Measurements from ENCODE around the gene CFAP221. TPM values are rescaled to one million over a fixed set of nuclear protein-coding genes. Genes with fewer than 3 reads are reported as not detected.

Gene CFAP221
- total and polyA plus RNA-seq, 2 experiments from 2014 or later: 0.42 to 0.65 TPM

DNA sequence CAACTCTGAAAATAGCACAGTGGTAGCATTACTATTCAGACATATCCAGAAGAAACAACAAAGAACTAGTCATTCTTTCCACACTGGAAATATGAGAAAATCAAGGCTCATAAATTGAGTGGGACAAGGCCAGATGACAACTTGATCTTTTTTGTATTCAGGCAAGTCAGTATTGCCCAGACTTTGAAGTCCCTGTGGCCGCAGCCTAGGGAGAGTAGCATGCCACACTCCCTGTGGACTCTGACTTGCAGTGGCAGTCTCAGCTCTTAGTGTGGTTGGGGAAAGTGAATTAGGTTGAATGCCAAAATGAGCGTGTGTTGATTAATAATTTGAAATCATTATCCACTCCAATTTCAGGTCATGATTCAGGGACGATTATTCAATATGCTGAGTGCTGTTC, 81.0 kb downstream of the CFAP221 start:
- Histone ChIP-seq H2AFZ (no peak overlapping the region), H3F3A (replicated peaks; ENCODE audit: low read depth) (no peaks in the 10 kb centered on the region), H3K9me2 (ENCODE audit: insufficient read depth) (no peaks in the 10 kb centered on the region), H3K4me1 (ENCODE audit: insufficient read depth) (no peaks in the 10 kb centered on the region), H3K27ac (ENCODE audit: low read depth) (no peak overlapping the region), H3K36me3 (ENCODE audit: insufficient read depth) (no peaks in the 10 kb centered on the region), H4K20me1 (replicated peaks; ENCODE audit: insufficient read depth) (no peaks in the 10 kb centered on the region), H3K4me2 (no peak overlapping the region), H3K79me2 (replicated peaks; ENCODE audit: insufficient read depth) (no peaks in the 10 kb centered on the region), H3K4me3 (no peak overlapping the region), H3K27me3 (ENCODE audit: insufficient read depth) (no peaks in the 10 kb centered on the region)
- ATAC-seq (no peak), DNase-seq (ENCODE audit: low spot score) (no peak)
- no peaks in the 10 kb centered on the region for H3K4me1 Mint-ChIP-seq
- H3K27ac Mint-ChIP-seq: no peak overlapping the region
- no peak overlapping the region for H3K4me3 Mint-ChIP-seq
- peaks cover 3% of the 10 kb centered on the region for H3K27me3 Mint-ChIP-seq (ENCODE audit: insufficient read depth, low read depth, poor library complexity)
- no peaks in the 10 kb centered on the region; the same call in 2 of the 3 replicates for H3K36me3 Mint-ChIP-seq (ENCODE audit: low read depth)
- no peak for TF ChIP-seq EZH2 (IDR thresholded peaks at IDR 0.05; ENCODE audit: low read depth, unreplicated experiment)
- TF ChIP-seq, protein P1, sequence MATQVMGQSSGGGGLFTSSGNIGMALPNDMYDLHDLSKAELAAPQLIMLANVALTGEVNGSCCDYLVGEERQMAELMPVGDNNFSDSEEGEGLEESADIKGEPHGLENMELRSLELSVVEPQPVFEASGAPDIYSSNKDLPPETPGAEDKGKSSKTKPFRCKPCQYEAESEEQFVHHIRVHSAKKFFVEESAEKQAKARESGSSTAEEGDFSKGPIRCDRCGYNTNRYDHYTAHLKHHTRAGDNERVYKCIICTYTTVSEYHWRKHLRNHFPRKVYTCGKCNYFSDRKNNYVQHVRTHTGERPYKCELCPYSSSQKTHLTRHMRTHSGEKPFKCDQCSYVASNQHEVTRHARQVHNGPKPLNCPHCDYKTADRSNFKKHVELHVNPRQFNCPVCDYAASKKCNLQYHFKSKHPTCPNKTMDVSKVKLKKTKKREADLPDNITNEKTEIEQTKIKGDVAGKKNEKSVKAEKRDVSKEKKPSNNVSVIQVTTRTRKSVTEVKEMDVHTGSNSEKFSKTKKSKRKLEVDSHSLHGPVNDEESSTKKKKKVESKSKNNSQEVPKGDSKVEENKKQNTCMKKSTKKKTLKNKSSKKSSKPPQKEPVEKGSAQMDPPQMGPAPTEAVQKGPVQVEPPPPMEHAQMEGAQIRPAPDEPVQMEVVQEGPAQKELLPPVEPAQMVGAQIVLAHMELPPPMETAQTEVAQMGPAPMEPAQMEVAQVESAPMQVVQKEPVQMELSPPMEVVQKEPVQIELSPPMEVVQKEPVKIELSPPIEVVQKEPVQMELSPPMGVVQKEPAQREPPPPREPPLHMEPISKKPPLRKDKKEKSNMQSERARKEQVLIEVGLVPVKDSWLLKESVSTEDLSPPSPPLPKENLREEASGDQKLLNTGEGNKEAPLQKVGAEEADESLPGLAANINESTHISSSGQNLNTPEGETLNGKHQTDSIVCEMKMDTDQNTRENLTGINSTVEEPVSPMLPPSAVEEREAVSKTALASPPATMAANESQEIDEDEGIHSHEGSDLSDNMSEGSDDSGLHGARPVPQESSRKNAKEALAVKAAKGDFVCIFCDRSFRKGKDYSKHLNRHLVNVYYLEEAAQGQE (IDR thresholded peaks at IDR 0.05; ENCODE audit: unreplicated experiment): no peak
- TF ChIP-seq, protein P2, sequence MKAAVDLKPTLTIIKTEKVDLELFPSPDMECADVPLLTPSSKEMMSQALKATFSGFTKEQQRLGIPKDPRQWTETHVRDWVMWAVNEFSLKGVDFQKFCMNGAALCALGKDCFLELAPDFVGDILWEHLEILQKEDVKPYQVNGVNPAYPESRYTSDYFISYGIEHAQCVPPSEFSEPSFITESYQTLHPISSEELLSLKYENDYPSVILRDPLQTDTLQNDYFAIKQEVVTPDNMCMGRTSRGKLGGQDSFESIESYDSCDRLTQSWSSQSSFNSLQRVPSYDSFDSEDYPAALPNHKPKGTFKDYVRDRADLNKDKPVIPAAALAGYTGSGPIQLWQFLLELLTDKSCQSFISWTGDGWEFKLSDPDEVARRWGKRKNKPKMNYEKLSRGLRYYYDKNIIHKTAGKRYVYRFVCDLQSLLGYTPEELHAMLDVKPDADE (IDR thresholded peaks at IDR 0.05): no peak
- TF ChIP-seq ZNF331 (CRISPR knock-in tag; IDR thresholded peaks at IDR 0.05; ENCODE audit: low read depth): no peak
- no peak for TF ChIP-seq ZNF114 (CRISPR knock-in tag; IDR thresholded peaks at IDR 0.05)
- no peak for TF ChIP-seq EZH2phosphoT487 (IDR thresholded peaks at IDR 0.05; ENCODE audit: unreplicated experiment)
- peaks cover 12% of the 10 kb centered on the region; the same call in 1 of the 3 replicates for H3K9me3 Mint-ChIP-seq

DNA sequence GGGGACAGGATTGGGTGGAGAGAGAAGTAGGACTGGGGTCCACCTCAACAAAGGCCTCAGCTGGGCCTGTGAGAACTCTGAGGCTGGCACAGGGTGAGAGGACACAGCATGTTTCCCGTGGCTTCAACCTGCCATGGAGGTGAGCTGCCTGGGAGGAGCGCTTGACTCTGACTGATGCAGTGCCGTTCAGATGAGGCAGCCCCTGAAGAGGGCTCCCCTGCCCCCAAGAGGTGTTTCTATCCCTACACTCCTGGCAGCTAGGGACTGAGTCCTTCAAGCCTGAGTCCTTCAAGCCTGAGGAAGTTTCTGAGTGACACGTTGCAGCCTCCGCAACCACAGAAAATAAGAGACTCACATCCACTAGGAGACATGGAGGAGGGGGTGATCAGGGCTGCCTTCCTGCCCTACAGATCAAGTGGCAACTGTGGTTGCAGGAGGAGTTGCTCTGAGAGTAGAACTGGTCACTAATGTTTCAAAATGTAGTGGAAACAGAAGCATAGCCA, 85.1 kb downstream of the CFAP221 start:
- Histone ChIP-seq H3F3A (replicated peaks; ENCODE audit: low read depth) (no peaks in the 10 kb centered on the region), H3K4me1 (ENCODE audit: insufficient read depth) (no peaks in the 10 kb centered on the region), H3K36me3 (ENCODE audit: insufficient read depth) (peaks cover 5% of the 10 kb centered on the region; the same call in 1 of the 2 replicates), H3K9me2 (ENCODE audit: insufficient read depth) (peaks cover 3% of the 10 kb centered on the region; the same call in 1 of the 2 replicates), H3K4me3 (no peak overlapping the region), H3K4me2 (no peak overlapping the region), H3K27ac (ENCODE audit: low read depth) (no peak overlapping the region), H3K27me3 (ENCODE audit: insufficient read depth) (no peaks in the 10 kb centered on the region), H4K20me1 (replicated peaks; ENCODE audit: insufficient read depth) (no peaks in the 10 kb centered on the region), H3K79me2 (replicated peaks; ENCODE audit: insufficient read depth) (no peaks in the 10 kb centered on the region), H2AFZ (peak overlapping the region; percentile 84; the same call in 1 of the 2 replicates)
- ATAC-seq: peak; percentile 93
- H3K36me3 Mint-ChIP-seq (ENCODE audit: low read depth): no peaks in the 10 kb centered on the region
- no peak overlapping the region for H3K4me3 Mint-ChIP-seq
- no peaks in the 10 kb centered on the region for H3K4me1 Mint-ChIP-seq
- H3K27me3 Mint-ChIP-seq (ENCODE audit: insufficient read depth, low read depth, poor library complexity): peaks cover 3% of the 10 kb centered on the region
- DNase-seq (ENCODE audit: low spot score): peak; percentile 14
- peaks cover 8% of the 10 kb centered on the region for H3K9me3 Mint-ChIP-seq
- no peak overlapping the region for H3K27ac Mint-ChIP-seq
- TF ChIP-seq, protein P3, sequence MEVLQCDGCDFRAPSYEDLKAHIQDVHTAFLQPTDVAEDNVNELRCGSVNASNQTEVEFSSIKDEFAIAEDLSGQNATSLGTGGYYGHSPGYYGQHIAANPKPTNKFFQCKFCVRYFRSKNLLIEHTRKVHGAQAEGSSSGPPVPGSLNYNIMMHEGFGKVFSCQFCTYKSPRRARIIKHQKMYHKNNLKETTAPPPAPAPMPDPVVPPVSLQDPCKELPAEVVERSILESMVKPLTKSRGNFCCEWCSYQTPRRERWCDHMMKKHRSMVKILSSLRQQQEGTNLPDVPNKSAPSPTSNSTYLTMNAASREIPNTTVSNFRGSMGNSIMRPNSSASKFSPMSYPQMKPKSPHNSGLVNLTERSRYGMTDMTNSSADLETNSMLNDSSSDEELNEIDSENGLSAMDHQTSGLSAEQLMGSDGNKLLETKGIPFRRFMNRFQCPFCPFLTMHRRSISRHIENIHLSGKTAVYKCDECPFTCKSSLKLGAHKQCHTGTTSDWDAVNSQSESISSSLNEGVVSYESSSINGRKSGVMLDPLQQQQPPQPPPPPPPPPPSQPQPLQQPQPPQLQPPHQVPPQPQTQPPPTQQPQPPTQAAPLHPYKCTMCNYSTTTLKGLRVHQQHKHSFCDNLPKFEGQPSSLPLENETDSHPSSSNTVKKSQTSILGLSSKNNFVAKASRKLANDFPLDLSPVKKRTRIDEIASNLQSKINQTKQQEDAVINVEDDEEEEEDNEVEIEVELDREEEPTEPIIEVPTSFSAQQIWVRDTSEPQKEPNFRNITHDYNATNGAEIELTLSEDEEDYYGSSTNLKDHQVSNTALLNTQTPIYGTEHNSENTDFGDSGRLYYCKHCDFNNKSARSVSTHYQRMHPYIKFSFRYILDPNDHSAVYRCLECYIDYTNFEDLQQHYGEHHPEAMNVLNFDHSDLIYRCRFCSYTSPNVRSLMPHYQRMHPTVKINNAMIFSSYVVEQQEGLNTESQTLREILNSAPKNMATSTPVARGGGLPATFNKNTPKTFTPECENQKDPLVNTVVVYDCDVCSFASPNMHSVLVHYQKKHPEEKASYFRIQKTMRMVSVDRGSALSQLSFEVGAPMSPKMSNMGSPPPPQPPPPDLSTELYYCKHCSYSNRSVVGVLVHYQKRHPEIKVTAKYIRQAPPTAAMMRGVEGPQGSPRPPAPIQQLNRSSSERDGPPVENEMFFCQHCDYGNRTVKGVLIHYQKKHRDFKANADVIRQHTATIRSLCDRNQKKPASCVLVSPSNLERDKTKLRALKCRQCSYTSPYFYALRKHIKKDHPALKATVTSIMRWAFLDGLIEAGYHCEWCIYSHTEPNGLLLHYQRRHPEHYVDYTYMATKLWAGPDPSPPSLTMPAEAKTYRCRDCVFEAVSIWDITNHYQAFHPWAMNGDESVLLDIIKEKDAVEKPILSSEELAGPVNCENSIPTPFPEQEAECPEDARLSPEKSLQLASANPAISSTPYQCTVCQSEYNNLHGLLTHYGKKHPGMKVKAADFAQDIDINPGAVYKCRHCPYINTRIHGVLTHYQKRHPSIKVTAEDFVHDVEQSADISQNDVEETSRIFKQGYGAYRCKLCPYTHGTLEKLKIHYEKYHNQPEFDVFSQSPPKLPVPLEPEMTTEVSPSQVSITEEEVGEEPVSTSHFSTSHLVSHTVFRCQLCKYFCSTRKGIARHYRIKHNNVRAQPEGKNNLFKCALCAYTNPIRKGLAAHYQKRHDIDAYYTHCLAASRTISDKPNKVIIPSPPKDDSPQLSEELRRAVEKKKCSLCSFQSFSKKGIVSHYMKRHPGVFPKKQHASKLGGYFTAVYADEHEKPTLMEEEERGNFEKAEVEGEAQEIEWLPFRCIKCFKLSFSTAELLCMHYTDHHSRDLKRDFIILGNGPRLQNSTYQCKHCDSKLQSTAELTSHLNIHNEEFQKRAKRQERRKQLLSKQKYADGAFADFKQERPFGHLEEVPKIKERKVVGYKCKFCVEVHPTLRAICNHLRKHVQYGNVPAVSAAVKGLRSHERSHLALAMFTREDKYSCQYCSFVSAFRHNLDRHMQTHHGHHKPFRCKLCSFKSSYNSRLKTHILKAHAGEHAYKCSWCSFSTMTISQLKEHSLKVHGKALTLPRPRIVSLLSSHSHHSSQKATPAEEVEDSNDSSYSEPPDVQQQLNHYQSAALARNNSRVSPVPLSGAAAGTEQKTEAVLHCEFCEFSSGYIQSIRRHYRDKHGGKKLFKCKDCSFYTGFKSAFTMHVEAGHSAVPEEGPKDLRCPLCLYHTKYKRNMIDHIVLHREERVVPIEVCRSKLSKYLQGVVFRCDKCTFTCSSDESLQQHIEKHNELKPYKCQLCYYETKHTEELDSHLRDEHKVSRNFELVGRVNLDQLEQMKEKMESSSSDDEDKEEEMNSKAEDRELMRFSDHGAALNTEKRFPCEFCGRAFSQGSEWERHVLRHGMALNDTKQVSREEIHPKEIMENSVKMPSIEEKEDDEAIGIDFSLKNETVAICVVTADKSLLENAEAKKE (CRISPR knock-in tag; IDR thresholded peaks at IDR 0.05): no peak
- no peak for TF ChIP-seq ZNF331 (CRISPR knock-in tag; IDR thresholded peaks at IDR 0.05; ENCODE audit: low read depth)
- no peak for TF ChIP-seq CREB1 (CRISPR knock-in tag; IDR thresholded peaks at IDR 0.05; ENCODE audit: low read depth)

Data from GM23338 (cell line).